AG09309 (cell line): ENCODE results near the gene SMIM3.
"Not testable (repeated sequence)": the region's sequence is repeated elsewhere in the genome, so short reads cannot be mapped to it uniquely, and the experiment has no call there.

Experiments used
- DNase-seq: peaks from one replicate; pipeline ENCODE4 v3.0.0-alpha.2; 2010; ENCODE audit warnings: low read depth
- H3K4me3 ChIP-seq: 2 replicates; pipeline ENCODE4 v1.5.1; 2011; ENCODE audit warnings: mild to moderate bottlenecking, low read depth, low read length, moderate library complexity; ENCODE audit not compliant: control insufficient read depth
- CTCF ChIP-seq: IDR thresholded peaks from 2 replicates; pipeline ENCODE4 v1.5.1; 2011; ENCODE audit warnings: mild to moderate bottlenecking, low read depth, low read length, inconsistent platforms; ENCODE audit not compliant: insufficient read depth, control insufficient read depth; ENCODE audit errors: missing control alignments

The SMIM3 gene

GRCh38 chr5:150778517-150779396, at the start of gene SMIM3:
SMIM3 (plus strand) TSS chr5:150778757; CDS start chr5:150795441, 16,684 bp downstream.
- peak; percentile 58 for TF ChIP-seq CTCF
- DNase-seq = no peak
- H3K4me3 ChIP-seq = peak within 1 kb of the TSS; percentile 98

GRCh38 chr5:150729859-150730258, 48.7 kb upstream of the SMIM3 start:
- DNase-seq = no peak
- no peak overlapping the region for H3K4me3 ChIP-seq
- no peak for TF ChIP-seq CTCF

GRCh38 chr5:150731669-150732242, 46.8 kb upstream of the SMIM3 start:
- no peak overlapping the region for H3K4me3 ChIP-seq
- no peak for TF ChIP-seq CTCF
- no peak for DNase-seq

- no peak overlapping the region for H3K4me3 ChIP-seq
- no peak for TF ChIP-seq CTCF
- DNase-seq = no peak
Observed at GRCh38 chr5:150734579-150735384, 43.8 kb upstream of the SMIM3 start.

GRCh38 chr5:150738862-150739261, 39.7 kb upstream of the SMIM3 start:
- H3K4me3 ChIP-seq = no peak overlapping the region
- no peak for DNase-seq
- TF ChIP-seq CTCF = no peak

GRCh38 chr5:150740992-150741391, 37.6 kb upstream of the SMIM3 start:
- no peak for DNase-seq
- TF ChIP-seq CTCF = no peak

GRCh38 chr5:150742455-150743141, 36.0 kb upstream of the SMIM3 start:
- DNase-seq, H3K4me3 ChIP-seq: not testable (repeated sequence)

More at GRCh38 chr5:150740992-150741391, 37.6 kb upstream of the SMIM3 start:
- no peak overlapping the region for H3K4me3 ChIP-seq

- H3K4me3 ChIP-seq, DNase-seq: not testable (repeated sequence)
Observed at GRCh38 chr5:150743142-150743488, 35.4 kb upstream of the SMIM3 start.
